HEK293 (cell line): ENCODE measurements around the gene LRRC37A3.
"Not testable (repeated sequence)": the region's sequence is repeated elsewhere in the genome, so short reads cannot be mapped to it uniquely, and the experiment has no call there.

Experiments
- CTCF ChIA-PET: fragments of 350-600 bp; formaldehyde crosslinking; extraction: SDS; loops from one replicate; lab custom pipeline; 2021; ENCODE audit warnings: antibody characterized with exemption; lab: Yijun Ruan, JAX
- POLR2A ChIA-PET: fragments of 300-600 bp; formaldehyde crosslinking; extraction: SDS; loops from one replicate; lab custom pipeline; 2020; ENCODE audit warnings: antibody characterized with exemption, inconsistent platforms; lab: Yijun Ruan, JAX
- H3K27ac ChIP-seq: fragments of 200-500 bp; sonication (Bioruptor generic); 2 replicates; pipeline ENCODE4 v1.5.1; 2014; ENCODE audit warnings: low read depth, low read length, control low read depth, inconsistent platforms; ENCODE audit errors: extremely low read depth
- H3K36me3 ChIP-seq, 2 experiments: fragments of 200-500 bp in 1 of 2; sonication (Bioruptor generic) in 1 of 2; 1 replicate in 1 of 2; 2 replicates in 1 of 2; pipeline ENCODE4 v1.5.1; 2014 to 2017; ENCODE audit warnings: inconsistent platforms in 2 of 2, low read length in 2 of 2; ENCODE audit not compliant: control insufficient read depth in 2 of 2, insufficient read depth in 1 of 2
- H3K4me1 ChIP-seq: fragments of 200-500 bp; sonication (Bioruptor generic); 2 replicates; pipeline ENCODE4 v1.5.1; 2014; ENCODE audit warnings: mild to moderate bottlenecking, low read length, inconsistent platforms; ENCODE audit not compliant: control insufficient read depth, insufficient read depth
- H3K4me3 ChIP-seq: 2 replicates; pipeline ENCODE4 v1.5.1; 2011; ENCODE audit warnings: low read depth, mild to moderate bottlenecking, control low read depth, low read length, moderate library complexity
- H3K9me3 ChIP-seq: fragments of 200-500 bp; sonication (Bioruptor generic); 2 replicates; pipeline ENCODE4 v1.5.1; 2014; ENCODE audit warnings: low read depth, low read length, inconsistent platforms; ENCODE audit not compliant: control insufficient read depth, insufficient read depth
- CTCF ChIP-seq: fragments of 450-650 bp; formaldehyde crosslinking; IDR thresholded peaks from 2 replicates; pipeline ENCODE4 v1.5.1; 2016; ENCODE audit warnings: missing biosample characterization, missing genetic modification characterization
- EGR2 ChIP-seq: fragments of 450-650 bp; formaldehyde crosslinking; IDR thresholded peaks from 2 replicates; pipeline ENCODE4 v1.5.1; 2016; ENCODE audit warnings: low read depth, missing biosample characterization, missing genetic modification characterization
- KLF10 ChIP-seq: fragments of 450-650 bp; IDR thresholded peaks from 2 replicates; pipeline ENCODE4 v1.5.1; 2018; ENCODE audit warnings: missing biosample characterization, mild to moderate bottlenecking, missing genetic modification characterization
- KLF8 ChIP-seq: fragments of 450-650 bp; formaldehyde crosslinking; IDR thresholded peaks from 2 replicates; pipeline ENCODE4 v1.5.1; 2016; ENCODE audit warnings: missing biosample characterization, missing genetic modification characterization
- PATZ1 ChIP-seq: fragments of 450-650 bp; formaldehyde crosslinking; IDR thresholded peaks from 2 replicates; pipeline ENCODE4 v1.5.1; 2016; ENCODE audit warnings: missing biosample characterization, missing genetic modification characterization
- SP2 ChIP-seq: fragments of 450-650 bp; formaldehyde crosslinking; IDR thresholded peaks from 2 replicates; pipeline ENCODE4 v1.5.1; 2016; ENCODE audit warnings: missing biosample characterization, missing genetic modification characterization
- YY1 ChIP-seq: fragments of 450-650 bp; formaldehyde crosslinking; IDR thresholded peaks from 2 replicates; pipeline ENCODE4 v1.5.1; 2018; ENCODE audit warnings: missing biosample characterization, missing genetic modification characterization
- ZBTB11 ChIP-seq: fragments of 450-650 bp; formaldehyde crosslinking; conservative IDR thresholded peaks from 2 replicates; pipeline ENCODE4 v1.5.1; 2016; ENCODE audit warnings: low read depth, missing biosample characterization, missing genetic modification characterization
- ZBTB26 ChIP-seq: fragments of 450-650 bp; formaldehyde crosslinking; optimal IDR thresholded peaks from 2 replicates; pipeline ENCODE3; 2016; ENCODE audit warnings: missing biosample characterization, mild to moderate bottlenecking, missing genetic modification characterization
- ZBTB48 ChIP-seq: fragments of 450-650 bp; formaldehyde crosslinking; IDR thresholded peaks from 2 replicates; pipeline ENCODE4 v1.5.1; 2016; ENCODE audit warnings: missing biosample characterization, missing genetic modification characterization
- ZBTB8A ChIP-seq: fragments of 450-650 bp; formaldehyde crosslinking; IDR thresholded peaks from 2 replicates; pipeline ENCODE4 v1.5.1; 2016; ENCODE audit warnings: missing biosample characterization, missing genetic modification characterization
- ZEB2 ChIP-seq: fragments of 450-650 bp; formaldehyde crosslinking; IDR thresholded peaks from 2 replicates; pipeline ENCODE4 v1.5.1; 2016; ENCODE audit warnings: missing biosample characterization, missing genetic modification characterization
- ZFHX2 ChIP-seq: fragments of 450-650 bp; formaldehyde crosslinking; conservative IDR thresholded peaks from 2 replicates; pipeline ENCODE4 v1.5.1; 2016; ENCODE audit warnings: missing biosample characterization, missing genetic modification characterization
- ZNF341 ChIP-seq: fragments of 450-650 bp; formaldehyde crosslinking; IDR thresholded peaks from 2 replicates; pipeline ENCODE4; 2016; ENCODE audit warnings: low read depth, missing biosample characterization, missing genetic modification characterization
- ZNF501 ChIP-seq: fragments of 450-650 bp; formaldehyde crosslinking; IDR thresholded peaks from 2 replicates; pipeline ENCODE4 v1.5.1; 2016; ENCODE audit warnings: missing biosample characterization, missing genetic modification characterization
- ZNF561 ChIP-seq: fragments of 450-650 bp; IDR thresholded peaks from 2 replicates; pipeline ENCODE4 v1.5.1; 2018; ENCODE audit warnings: missing biosample characterization, missing genetic modification characterization, borderline replicate concordance
- ZNF596 ChIP-seq: fragments of 450-650 bp; IDR thresholded peaks from 2 replicates; pipeline ENCODE4 v1.5.0; 2018; ENCODE audit warnings: missing biosample characterization, mild to moderate bottlenecking, missing genetic modification characterization, moderate library complexity
- ZNF629 ChIP-seq: fragments of 450-650 bp; formaldehyde crosslinking; IDR thresholded peaks from 2 replicates; pipeline ENCODE4 v1.5.1; 2017; ENCODE audit warnings: missing biosample characterization, missing genetic modification characterization
- ZNF660 ChIP-seq: fragments of 450-650 bp; IDR thresholded peaks from 2 replicates; pipeline ENCODE4 v1.5.1; 2018; ENCODE audit warnings: missing biosample characterization, mild to moderate bottlenecking, missing genetic modification characterization
- ZSCAN30 ChIP-seq: fragments of 450-650 bp; IDR thresholded peaks from 2 replicates; pipeline ENCODE4 v1.5.1; 2018; ENCODE audit warnings: missing biosample characterization, mild to moderate bottlenecking, missing genetic modification characterization, moderate library complexity
- TF ChIP-seq, protein P1 (sequence below): fragments of 450-650 bp; formaldehyde crosslinking; IDR thresholded peaks from 2 replicates; pipeline ENCODE4 v1.5.1; 2017; ENCODE audit warnings: missing biosample characterization, mild to moderate bottlenecking, missing genetic modification characterization, moderate library complexity
- TF ChIP-seq, protein P2 (sequence below): fragments of 450-650 bp; formaldehyde crosslinking; IDR thresholded peaks from 2 replicates; pipeline ENCODE4 v1.5.1; 2016; ENCODE audit warnings: missing biosample characterization, missing genetic modification characterization

Gene LRRC37A3

DNA sequence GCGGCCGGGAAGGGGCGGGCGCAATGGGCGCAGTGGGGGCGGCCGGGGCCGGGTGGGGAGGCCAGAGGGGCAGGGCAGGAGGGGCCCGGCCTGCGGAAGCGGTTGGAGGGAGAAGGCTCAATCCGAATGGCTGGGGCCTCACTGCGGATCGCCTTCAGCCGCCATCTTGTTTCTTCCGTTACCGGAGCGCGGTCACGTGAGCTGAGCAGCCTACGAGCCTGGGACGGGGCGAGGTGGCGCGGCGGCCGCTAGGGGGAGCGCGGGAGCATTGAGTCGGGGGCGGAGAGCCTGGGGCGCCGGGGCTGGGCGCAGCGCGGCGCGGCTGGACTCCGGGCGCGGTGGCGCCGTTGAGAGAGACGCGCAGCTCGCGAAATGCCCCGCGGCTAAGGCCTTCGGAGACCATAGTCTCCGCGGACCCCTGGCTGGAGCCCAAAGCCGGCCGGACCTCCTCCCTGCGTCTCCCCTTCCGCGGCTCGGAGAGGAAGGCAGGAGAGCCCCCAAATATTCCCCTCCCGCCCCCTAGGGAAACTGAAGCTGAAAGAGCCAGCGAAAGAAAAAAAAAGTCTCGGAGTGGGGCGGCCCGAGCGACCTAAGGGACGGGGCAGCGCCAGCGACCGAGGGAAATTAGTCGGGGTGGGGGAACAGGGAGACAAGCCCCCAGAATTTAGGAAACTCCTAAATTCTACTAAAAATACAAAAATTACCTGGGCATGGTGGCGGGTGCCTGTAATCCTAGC, at the start of gene LRRC37A3:
TSS of gene LRRC37A3 (minus strand) at position 190 of the 737 bp plus-strand sequence. CDS start 22,221 bp downstream, outside the sequence.
- H3K4me3 ChIP-seq = peak within 1 kb of the TSS; percentile 56
- not testable (repeated sequence) for H3K9me3 ChIP-seq, H3K36me3 ChIP-seq, H3K4me1 ChIP-seq
- TF ChIP-seq ZBTB26 (peak; percentile 89), ZNF501 (tag by site-specific recombination) (peak; percentile 17; the same call in 1 of the 2 replicates), YY1 (tag by site-specific recombination) (peak; percentile 77), SP2 (tag by site-specific recombination) (peak; percentile 25), ZFHX2 (tag by site-specific recombination) (peak; percentile 66; the same call in 1 of the 2 replicates), ZNF596 (tag by site-specific recombination) (0 out of 2 replicates have a peak, but pooled peaks have one; percentile 25), PATZ1 (peak; percentile 31; the same call in 1 of the 2 replicates), KLF10 (tag by site-specific recombination) (0 out of 2 replicates have a peak, but pooled peaks have one; percentile 26), ZNF660 (tag by site-specific recombination) (peak; percentile 77), CTCF (peak; percentile 56; the same call in 1 of the 2 replicates), ZNF561 (0 out of 2 replicates have a peak, but pooled peaks have one; percentile 41), EGR2 (tag by site-specific recombination) (peak; percentile 37; the same call in 1 of the 2 replicates), ZEB2 (tag by site-specific recombination) (peak; percentile 64), ZSCAN30 (peak; percentile 86), KLF8 (peak; percentile 54), ZBTB8A (tag by site-specific recombination) (peak; percentile 61; the same call in 1 of the 2 replicates)
- TF ChIP-seq, protein P1, sequence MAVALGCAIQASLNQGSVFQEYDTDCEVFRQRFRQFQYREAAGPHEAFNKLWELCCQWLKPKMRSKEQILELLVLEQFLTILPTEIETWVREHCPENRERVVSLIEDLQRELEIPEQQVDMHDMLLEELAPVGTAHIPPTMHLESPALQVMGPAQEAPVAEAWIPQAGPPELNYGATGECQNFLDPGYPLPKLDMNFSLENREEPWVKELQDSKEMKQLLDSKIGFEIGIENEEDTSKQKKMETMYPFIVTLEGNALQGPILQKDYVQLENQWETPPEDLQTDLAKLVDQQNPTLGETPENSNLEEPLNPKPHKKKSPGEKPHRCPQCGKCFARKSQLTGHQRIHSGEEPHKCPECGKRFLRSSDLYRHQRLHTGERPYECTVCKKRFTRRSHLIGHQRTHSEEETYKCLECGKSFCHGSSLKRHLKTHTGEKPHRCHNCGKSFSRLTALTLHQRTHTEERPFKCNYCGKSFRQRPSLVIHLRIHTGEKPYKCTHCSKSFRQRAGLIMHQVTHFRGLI (tag by site-specific recombination) = peak; percentile 73; the same call in 1 of the 2 replicates
- CTCF ChIA-PET = interaction anchor here (0.6 to 1.2 kb wide), 5 partner anchors 24 to 563 kb away, joined by 3 to 5 read pairs (median 4); no protein-coding TSS in a partner anchor
- H3K27ac ChIP-seq = peak within 1 kb of the TSS; percentile 81
- POLR2A ChIA-PET = interaction anchor here (0.6 to 1.2 kb wide), 3 partner anchors 9 to 655 kb away, joined by 3 to 7 read pairs (median 3); no protein-coding TSS in a partner anchor

DNA sequence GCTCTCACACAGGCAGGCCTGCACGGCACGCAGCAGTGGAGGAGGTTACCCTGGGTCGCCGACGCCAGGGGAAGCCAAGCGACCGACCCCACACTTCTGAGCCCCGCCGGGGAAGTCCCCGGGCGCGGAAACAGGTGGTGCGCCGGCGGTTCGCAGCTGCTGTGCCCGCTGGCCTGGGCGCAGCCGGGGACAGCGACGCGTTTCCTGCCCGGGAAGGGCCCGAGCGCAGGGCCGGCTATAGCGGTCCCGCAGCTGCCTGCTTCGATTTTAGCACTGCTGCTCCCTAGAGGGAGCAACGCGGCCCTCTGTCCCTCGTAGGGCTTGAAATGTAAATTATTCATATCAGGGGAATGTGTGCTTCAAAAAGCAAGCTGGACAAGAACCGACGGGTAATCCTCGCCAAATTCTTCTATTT, 46.6 kb upstream of the LRRC37A3 start:
- ChIA-PET CTCF (interaction anchor here (0.7 to 2.2 kb wide), 2 partner anchors 134 to 221 kb away, joined by 3 to 10 read pairs; no protein-coding TSS in a partner anchor), POLR2A (interaction anchor here (1.4 kb wide), 1 partner anchor 135 kb away, joined by 4 read pairs; no protein-coding TSS in a partner anchor)
- H3K4me1 ChIP-seq, H3K9me3 ChIP-seq, H3K36me3 ChIP-seq: not testable (repeated sequence)
- Histone ChIP-seq H3K27ac (peak overlapping the region; percentile 64), H3K4me3 (peak overlapping the region; percentile 49)
- TF ChIP-seq ZNF341 (tag by site-specific recombination) (peak; percentile 66), ZNF629 (peak; percentile 37; the same call in 1 of the 2 replicates), ZBTB48 (tag by site-specific recombination) (0 out of 2 replicates have a peak, but pooled peaks have one; percentile 29), ZBTB11 (tag by site-specific recombination) (peak; percentile 62)
- TF ChIP-seq, protein P2, sequence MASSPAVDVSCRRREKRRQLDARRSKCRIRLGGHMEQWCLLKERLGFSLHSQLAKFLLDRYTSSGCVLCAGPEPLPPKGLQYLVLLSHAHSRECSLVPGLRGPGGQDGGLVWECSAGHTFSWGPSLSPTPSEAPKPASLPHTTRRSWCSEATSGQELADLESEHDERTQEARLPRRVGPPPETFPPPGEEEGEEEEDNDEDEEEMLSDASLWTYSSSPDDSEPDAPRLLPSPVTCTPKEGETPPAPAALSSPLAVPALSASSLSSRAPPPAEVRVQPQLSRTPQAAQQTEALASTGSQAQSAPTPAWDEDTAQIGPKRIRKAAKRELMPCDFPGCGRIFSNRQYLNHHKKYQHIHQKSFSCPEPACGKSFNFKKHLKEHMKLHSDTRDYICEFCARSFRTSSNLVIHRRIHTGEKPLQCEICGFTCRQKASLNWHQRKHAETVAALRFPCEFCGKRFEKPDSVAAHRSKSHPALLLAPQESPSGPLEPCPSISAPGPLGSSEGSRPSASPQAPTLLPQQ (tag by site-specific recombination) = 0 out of 2 replicates have a peak, but pooled peaks have one; percentile 14
